Measurements from ENCODE around the gene EVX2.

Gene EVX2

GRCh38 chr2:176066645-176067588 lies 16.8 kb downstream of the EVX2 start:
- DNase-seq (ENCODE audit: low read depth, low spot score): no peak

DNA sequence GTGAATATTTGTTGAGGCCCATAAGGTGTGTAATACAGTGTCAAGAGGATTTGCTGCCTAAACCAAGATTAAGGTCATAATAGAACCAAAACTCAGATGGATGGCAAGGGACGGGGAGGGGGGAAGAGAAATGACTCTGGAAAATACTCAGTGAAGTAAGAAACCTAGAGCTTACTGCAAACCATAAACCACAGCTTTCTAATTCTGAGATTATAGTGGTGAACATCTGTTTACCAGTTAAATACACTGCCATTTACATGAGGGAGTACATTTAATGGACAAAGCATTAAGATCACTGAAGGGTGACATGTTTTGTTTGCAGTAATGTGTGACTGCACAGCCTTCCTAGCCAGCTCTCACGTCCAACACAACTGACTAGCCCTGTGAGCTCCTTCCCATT lies 19.8 kb downstream of the EVX2 start:
- no peak for DNase-seq (ENCODE audit: low read depth, low spot score)

GRCh38 chr2:176056406-176056805 lies 27.4 kb downstream of the EVX2 start:
- DNase-seq (ENCODE audit: low read depth, low spot score): no peak

DNA sequence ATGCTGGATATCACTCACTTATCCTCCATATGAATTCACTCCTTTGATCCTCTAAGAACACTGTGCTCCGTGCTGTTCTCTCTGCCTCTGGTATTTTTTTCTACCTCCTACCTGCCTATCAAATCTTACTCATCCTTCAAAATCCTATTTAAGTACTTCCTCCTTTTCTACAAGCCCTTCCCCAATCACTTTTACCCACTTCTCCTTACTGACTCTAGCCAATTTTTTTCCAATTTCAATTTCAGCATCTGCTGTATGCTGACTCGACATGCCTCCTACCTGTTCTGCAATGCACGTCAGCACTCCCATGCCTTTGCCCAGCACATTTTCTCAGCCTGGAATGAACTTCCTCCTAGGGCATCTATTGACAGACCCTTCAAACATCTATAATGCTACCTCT lies 44.4 kb downstream of the EVX2 start:
- no peak for DNase-seq (ENCODE audit: low read depth, low spot score)

DNA sequence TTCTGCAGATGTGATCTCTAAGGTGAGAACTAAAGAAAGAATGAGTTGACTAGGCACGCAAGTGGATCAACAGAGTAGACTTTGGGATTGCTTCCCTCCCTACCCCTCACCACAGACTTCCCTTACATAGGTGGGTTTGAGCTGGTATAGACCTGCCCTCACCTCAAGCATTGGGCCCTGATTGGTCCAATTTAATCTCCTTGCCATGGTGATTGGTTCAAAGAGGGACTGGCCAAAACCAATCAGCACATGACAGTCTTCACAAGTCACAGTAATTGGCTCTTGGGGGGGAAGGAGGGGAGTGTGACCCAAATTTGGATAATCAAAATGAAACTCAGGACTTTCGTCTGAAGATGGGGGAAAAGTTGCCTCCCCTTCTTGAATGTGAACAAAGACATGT lies 45.1 kb downstream of the EVX2 start:
- DNase-seq (ENCODE audit: low read depth, low spot score): no peak

DNA sequence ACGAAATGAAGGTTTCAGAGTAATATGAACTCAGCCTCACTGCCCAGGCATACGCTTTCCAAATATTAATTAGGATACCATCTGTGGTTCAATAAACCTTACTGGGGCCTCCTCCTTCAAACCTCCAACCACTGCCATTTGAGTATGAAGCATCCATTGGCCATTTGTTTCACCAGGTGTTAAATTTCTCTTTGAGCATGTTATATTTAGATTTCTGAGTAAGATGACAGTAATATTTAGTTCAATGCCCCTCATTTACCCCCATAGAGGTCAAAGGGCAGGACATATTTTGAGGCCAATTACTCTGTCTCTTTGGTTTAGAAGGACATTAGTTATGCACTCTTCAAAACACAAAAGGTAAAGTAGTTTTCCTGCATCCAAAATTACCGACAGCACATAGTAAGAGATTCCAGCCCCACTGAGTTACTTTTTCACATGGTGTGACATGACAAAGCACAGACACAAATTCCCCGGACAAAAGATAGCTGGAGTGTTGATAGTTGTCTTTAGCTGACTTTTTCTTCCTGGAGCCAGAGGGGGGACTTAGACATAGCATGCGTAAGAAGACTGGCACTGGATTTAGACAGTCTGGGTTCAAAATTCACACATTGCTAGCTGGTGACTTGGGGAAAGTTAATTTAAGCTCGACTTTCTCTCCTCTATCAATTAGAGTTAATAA lies 48.6 kb downstream of the EVX2 start:
- no peak for DNase-seq (ENCODE audit: low read depth, low spot score)

DNA sequence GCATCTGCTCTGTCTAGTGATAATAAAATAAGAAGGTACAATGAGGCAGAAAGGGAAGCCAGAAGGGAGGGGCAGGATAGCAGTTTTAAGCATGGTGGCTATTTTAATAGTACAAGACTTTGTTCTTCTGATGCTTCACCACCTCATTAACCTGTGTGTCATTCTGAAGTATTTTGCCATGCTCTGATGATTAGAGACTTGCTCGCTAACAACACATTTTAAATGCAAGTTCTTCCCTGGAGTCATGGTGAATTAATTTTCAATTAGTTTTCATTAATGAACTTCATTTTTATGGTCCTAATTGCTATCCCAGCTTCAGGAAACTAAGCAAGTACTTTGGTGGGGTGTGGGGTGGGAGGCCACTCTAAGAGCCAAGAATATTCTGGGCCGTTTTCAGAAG lies 56.0 kb downstream of the EVX2 start:
- no peak for DNase-seq (ENCODE audit: low read depth, low spot score)

All from activated CD4-positive, CD25-positive, alpha-beta regulatory T cell treated with anti-CD3 and anti-CD28 coated beads, Interleukin-2, amount 50 U/mL, for 16 hours (primary cell).